GM23248 (cell line): ENCODE data around the gene DUS1L.

ENCODE experiments used
- EZH2 ChIP-seq: fragments of 200-600 bp; sonication (generic); IDR thresholded peaks from 2 replicates; pipeline ENCODE4 v1.6.1; 2018; ENCODE audit warnings: antibody characterized with exemption, mild to moderate bottlenecking; ENCODE audit not compliant: insufficient read depth, poor library complexity, severe bottlenecking
- EZH2phosphoT487 ChIP-seq: fragments of 200-600 bp; sonication (generic); IDR thresholded peaks from 2 replicates; pipeline ENCODE4 v1.6.1; 2018; ENCODE audit warnings: antibody characterized with exemption, moderate library complexity, mild to moderate bottlenecking, low read depth; ENCODE audit not compliant: insufficient read depth

DNA sequence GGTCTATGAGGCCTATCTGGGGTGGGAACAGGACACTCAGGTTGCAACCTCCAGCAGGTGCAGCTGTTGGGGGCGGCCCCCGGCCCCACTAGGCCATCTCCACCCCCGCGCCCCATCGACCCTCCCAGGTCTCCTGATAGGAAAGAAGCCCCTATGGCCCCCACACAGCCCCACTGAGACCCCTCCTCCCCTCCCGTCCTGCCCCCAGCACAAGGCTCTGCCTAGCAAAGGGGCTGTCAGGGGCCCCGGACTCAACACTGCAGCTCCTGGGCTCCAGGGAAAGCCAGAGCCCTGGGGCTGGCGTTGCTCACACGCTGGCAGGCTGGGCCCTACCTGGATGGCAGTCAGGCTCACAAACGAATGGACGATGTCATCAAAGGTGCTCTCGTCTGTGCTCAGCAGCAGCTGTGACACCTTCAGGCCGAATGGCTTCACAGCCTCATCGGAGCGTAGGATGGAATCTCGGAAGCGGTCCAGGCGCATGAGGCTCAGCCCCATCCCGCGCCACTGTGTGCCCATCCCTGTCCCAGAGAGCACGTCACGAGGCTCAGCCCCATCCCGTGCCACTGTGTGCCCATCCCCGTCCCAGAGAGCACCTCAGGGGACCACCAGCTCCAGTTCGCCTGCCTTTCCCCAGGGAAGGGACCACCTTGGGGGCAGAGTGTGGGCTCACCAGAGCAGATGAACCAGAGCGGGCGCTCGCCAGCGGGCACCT lies 25.1 kb upstream of the DUS1L start:
- TF ChIP-seq EZH2 = no peak
- TF ChIP-seq EZH2phosphoT487 = no peak
